NCI-H2171 treated with DMSO at 0.1 percent for 48 hours (cell line): Measurements from ENCODE around the gene EIF4B.
"Not testable (repeated sequence)": the region's sequence is repeated elsewhere in the genome, so short reads cannot be mapped to it uniquely, and the experiment has no call there.

Experiments
- DNase-seq: peaks from one replicate; lab custom pipeline; 2025; lab: John Stamatoyannopoulos, UW

EIF4B gene, protein sequence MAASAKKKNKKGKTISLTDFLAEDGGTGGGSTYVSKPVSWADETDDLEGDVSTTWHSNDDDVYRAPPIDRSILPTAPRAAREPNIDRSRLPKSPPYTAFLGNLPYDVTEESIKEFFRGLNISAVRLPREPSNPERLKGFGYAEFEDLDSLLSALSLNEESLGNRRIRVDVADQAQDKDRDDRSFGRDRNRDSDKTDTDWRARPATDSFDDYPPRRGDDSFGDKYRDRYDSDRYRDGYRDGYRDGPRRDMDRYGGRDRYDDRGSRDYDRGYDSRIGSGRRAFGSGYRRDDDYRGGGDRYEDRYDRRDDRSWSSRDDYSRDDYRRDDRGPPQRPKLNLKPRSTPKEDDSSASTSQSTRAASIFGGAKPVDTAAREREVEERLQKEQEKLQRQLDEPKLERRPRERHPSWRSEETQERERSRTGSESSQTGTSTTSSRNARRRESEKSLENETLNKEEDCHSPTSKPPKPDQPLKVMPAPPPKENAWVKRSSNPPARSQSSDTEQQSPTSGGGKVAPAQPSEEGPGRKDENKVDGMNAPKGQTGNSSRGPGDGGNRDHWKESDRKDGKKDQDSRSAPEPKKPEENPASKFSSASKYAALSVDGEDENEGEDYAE

GRCh38 chr12:53005986-53006809 is at the start of gene EIF4B:
Gene EIF4B, plus strand, starts transcription at chr12:53006456. Its CDS starts 28 bp downstream, at chr12:53006484.
- peak; percentile 99 for DNase-seq

DNA sequence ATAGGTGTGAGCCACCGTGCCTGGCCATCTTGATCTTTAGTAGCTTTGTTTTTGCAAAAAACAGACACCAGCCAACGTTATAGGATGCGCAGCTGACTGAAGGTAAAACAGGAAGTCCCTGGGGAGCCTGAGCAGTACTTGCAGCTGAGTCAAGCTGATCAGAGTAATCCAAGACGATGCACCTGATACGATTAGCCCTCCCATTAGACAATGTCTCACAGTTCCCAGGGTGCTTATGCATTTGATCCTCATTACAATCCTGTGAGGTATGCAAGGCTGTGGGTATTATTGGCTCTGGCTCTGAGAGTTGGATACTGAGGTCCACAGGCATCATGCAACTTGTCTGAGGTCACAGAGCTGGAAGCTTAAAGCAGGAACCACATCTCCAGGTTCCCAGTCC is 49.3 kb upstream of the EIF4B start:
- peak; percentile 99 for DNase-seq

GRCh38 chr12:52964556-52965336 is 41.5 kb upstream of the EIF4B start:
- no peak for DNase-seq

DNA sequence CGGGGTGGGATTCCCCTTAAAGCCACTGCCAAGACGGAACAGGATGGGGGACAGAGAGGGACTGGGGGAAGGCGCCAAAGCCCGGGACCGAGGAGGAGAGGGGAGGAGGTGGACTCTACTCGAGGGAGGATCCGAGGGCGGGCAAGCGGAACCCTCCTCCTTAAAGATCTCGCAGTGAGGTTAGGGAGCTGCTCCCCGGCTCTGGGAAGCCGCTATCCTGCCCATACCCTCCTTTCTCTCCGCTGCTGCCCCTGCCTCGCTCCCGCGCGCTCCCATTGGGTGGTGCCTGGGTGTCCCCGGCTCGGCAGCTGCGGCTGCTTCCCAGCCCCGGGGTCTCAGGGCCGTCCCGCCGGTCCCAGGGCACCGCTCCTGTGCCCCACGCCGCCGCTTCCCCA is 40.9 kb upstream of the EIF4B start:
- DNase-seq, result no peak

- DNase-seq, result no peak
Measured at GRCh38 chr12:52969166-52969795, 37.0 kb upstream of the EIF4B start.

GRCh38 chr12:52969828-52970569 is 36.3 kb upstream of the EIF4B start:
- peak; percentile 90 for DNase-seq

- DNase-seq, result peak; percentile 18
Measured at GRCh38 chr12:52971679-52972329, 34.5 kb upstream of the EIF4B start.

GRCh38 chr12:52975204-52975603 is 31.1 kb upstream of the EIF4B start:
- DNase-seq, result no peak

DNA sequence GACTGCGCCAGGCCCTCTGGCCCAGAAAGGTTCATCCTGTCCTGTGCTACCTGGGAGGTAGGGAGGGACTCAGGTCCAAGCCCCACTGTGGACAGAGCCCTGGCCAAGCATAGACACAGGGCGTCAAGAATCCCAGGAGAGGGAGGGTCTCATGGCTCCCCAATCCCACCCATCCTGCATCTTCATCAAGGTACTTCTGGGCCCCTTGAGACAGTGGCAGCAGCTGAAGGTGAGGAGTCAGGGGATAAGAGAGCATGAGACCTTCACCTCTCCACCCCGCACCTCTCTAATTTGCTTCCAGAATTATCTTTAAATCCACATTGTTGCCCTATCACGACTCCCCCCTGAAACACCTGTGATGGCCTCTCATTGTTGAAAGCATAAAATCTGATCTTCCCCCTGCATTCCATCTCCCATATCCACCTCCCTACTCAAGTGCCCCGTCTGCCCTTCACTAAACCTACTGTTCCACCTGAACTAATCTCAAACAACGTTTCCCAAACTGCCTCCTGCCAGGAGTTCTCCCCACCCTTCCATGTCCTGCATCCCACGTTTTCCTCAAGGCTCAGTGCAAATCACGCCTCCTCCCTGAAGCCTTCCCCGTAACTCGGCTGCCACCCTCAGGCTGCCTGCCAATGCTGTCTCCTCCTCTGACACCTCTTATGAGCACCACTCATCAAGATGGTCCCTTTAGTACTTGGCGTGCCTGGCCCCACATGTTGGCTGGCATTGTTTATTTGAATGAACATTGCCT is 30.3 kb upstream of the EIF4B start:
- DNase-seq, result no peak

- no peak for DNase-seq
Measured at GRCh38 chr12:52976574-52977071, 29.6 kb upstream of the EIF4B start.

DNA sequence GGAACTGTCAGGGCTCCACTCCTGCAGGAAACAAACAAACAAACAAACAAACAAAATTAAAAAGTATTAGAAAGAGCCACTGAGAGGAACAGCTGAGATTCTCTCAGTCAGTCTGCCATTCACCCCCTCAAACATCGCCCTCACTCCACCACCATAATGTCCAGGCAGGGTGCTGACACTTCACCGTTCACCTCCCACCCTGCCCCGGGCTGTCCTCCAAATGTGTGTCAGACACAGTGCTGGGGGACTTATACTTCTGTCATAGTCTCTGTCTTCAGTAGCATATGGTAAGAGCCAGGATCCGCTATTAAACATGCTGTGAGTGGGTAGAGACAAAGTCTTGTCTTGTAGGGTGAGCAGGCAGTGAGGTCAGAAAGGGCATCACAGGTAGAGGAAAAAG is 29.1 kb upstream of the EIF4B start:
- no peak for DNase-seq

DNA sequence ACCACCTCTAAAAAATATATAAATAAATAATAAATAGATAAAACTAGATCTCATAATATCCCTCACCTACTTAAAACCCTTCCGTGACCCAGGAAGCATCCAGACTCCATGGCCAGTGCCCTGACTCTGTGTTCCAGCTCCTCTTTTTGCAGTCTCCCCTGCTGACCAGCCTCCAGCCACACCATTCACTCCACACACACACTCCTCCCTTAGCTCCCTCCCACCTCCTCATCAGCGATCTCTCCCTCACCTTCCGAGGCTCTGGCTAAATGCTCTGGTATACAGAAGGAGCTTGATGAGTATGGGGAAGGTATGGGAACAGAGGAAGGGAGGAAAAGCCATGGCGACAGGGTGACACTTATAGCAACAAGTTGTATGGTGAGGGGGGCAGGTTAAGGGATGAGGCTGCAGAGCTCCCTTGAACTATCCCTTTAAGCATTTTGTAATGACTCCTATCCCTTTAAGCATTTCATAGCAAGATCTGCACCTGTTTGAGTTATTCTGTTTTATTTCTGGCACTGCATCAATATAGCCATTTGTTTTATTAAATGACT is 26.1 kb upstream of the EIF4B start:
- DNase-seq, result no peak

- peak; percentile 93 for DNase-seq
Measured at GRCh38 chr12:52980650-52981423, 25.4 kb upstream of the EIF4B start.

GRCh38 chr12:52984136-52984535 is 22.1 kb upstream of the EIF4B start:
- DNase-seq, result no peak

DNA sequence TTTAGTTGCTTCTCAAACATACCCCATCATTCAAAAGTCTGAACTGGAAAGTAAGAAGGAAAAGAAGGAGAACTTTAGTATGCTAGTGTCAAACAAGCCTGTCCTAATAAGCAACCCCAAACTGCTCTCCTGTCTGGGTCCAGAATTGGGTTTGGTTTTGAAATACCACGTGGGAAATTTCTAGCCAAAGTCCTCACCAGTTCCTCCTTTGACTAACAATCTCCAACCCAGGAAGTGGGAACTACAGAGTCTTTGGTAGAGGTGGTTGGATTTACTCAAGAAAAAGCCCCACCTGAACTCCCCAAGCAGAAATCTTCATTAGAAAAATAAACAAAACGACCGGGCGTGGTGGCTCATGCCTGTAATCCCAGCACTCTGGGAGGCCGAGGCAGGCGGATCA is 17.4 kb upstream of the EIF4B start:
- no peak for DNase-seq

DNA sequence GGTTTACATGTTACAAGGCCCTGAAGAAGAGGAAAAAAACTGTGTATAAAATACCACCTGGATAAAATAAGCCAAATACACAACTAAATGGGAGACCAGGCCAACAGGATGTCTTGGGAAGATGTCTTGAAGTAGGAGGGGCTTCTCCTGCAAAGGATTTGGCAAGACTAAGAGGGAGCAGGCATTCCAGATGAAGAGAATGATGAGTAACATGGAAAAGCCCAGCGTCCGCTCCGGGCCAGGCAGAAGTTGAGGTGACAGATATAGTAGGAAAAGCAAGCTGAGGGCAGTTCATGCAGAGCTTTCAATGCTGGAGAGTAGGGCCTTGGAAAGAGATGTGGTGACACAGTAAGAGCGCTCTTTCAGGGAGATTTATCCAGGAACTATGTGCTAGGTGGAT is 16.1 kb upstream of the EIF4B start:
- DNase-seq, result no peak

GRCh38 chr12:52992240-52992639 is 14.0 kb upstream of the EIF4B start:
- not testable (repeated sequence) for DNase-seq
